WERI-Rb-1 (cell line): ENCODE results near the gene CD40LG.

ENCODE experiments used
- DNase-seq: peaks from one replicate; pipeline ENCODE4 v3.0.0-alpha.2; 2020
- H3K27ac ChIP-seq: fragments of 250-450 bp; sonication (Bioruptor Pico); 2 replicates; pipeline ENCODE4 v1.5.1; 2020; ENCODE audit warnings: mild to moderate bottlenecking, moderate library complexity
- H3K27me3 ChIP-seq: fragments of 250-450 bp; sonication (Bioruptor Pico); 2 replicates; pipeline ENCODE4 v1.5.1; 2021; ENCODE audit warnings: mild to moderate bottlenecking, low read depth, moderate library complexity; ENCODE audit not compliant: insufficient read depth, severe bottlenecking
- H3K36me3 ChIP-seq: fragments of 250-450 bp; sonication (Bioruptor Pico); 2 replicates; pipeline ENCODE4 v1.5.1; 2020; ENCODE audit warnings: mild to moderate bottlenecking, moderate library complexity
- H3K4me3 ChIP-seq: 2 replicates; pipeline ENCODE4 v1.5.1; 2011; ENCODE audit warnings: low read depth, mild to moderate bottlenecking, control low read depth, low read length
- H3K9me3 ChIP-seq: fragments of 250-450 bp; sonication (Bioruptor Pico); 2 replicates; pipeline ENCODE4 v1.5.1; 2021; ENCODE audit warnings: mild to moderate bottlenecking, moderate library complexity; ENCODE audit not compliant: severe bottlenecking
- CTCF ChIP-seq: IDR thresholded peaks from 2 replicates; pipeline ENCODE4 v1.5.1; 2011; ENCODE audit warnings: low read depth, mild to moderate bottlenecking, control low read depth, inconsistent platforms, low read length

The CD40LG gene

DNA sequence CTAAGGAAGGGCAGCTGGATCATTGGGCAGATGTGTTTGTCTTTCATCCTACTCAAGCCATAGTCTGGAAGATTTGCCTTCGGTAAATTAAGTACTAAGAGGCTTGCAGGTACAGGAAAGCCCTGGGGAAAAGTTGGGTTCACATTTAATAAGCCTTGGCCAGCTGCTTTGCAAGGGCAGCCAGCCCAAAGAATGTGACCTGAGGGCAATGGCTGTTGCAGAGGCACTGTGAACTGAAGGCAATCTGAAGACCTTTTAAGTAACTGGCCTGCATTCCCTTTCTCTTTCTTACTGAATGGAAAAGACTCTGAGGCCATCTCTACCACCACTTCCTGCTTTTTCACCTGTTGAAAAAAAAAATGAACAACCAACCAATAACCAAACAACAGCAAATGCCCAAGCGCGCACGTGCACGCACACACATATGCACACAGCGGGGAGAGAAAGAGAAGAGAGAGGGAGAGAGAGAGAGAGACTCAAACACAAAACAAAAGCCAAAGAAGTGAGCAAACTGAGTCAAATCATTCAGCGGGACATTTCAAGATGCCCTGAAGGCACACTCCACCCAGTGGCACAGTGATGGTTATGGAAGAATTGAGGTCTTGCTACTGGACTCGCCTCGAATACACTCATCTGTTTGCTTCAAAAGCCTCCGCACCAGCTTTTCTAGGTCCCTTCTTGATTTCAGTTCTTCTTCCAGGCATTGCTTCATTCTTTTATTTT, 19.6 kb downstream of the CD40LG start:
- Histone ChIP-seq H3K4me3 (no peak overlapping the region), H3K27me3 (no peaks in the 10 kb centered on the region), H3K27ac (no peak overlapping the region), H3K9me3 (peaks cover 3% of the 10 kb centered on the region), H3K36me3 (no peaks in the 10 kb centered on the region)
- DNase-seq, result no peak
- TF ChIP-seq CTCF, result no peak

- TF ChIP-seq CTCF, result no peak
- DNase-seq, result no peak
- H3K9me3 ChIP-seq, result no peaks in the 10 kb centered on the region
- no peaks in the 10 kb centered on the region for H3K36me3 ChIP-seq
- H3K27ac ChIP-seq, result no peak overlapping the region
- H3K27me3 ChIP-seq, result no peaks in the 10 kb centered on the region
- no peak overlapping the region for H3K4me3 ChIP-seq
These were observed 23.1 kb downstream of the CD40LG start for GRCh38 chrX:136671006-136671610.

- no peak for DNase-seq
- Histone ChIP-seq H3K36me3 (no peaks in the 10 kb centered on the region), H3K27me3 (no peaks in the 10 kb centered on the region), H3K4me3 (no peak overlapping the region), H3K27ac (no peak overlapping the region), H3K9me3 (no peaks in the 10 kb centered on the region)
- TF ChIP-seq CTCF, result no peak
These were observed 26.5 kb downstream of the CD40LG start for GRCh38 chrX:136674270-136674985.

DNA sequence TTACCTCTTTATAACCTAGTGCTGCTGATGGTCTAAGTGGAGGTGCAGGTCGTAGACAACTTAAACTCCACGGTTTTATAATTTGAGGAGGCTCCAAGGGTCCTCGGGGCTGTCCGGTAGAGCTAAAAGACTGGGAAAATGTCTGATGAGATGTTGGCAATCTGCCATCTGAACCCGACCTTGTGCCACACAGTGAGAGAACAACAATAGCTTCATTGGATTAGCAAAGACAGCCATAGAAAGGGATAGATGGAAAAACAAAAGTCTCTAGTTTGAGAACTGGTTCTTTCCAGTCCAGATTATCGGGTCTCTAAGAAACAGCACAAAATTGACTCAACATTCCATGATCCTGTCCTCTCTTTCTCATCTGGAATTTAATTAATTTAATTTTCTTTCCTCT, 31.6 kb downstream of the CD40LG start:
- Histone ChIP-seq H3K36me3 (no peaks in the 10 kb centered on the region), H3K27ac (no peak overlapping the region)
- DNase-seq, result no peak

GRCh38 chrX:136684120-136684519, 36.2 kb downstream of the CD40LG start:
- Histone ChIP-seq H3K27me3 (peaks cover 6% of the 10 kb centered on the region), H3K27ac (no peak overlapping the region), H3K4me3 (no peak overlapping the region), H3K9me3 (no peaks in the 10 kb centered on the region), H3K36me3 (no peaks in the 10 kb centered on the region)
- no peak for DNase-seq
- TF ChIP-seq CTCF, result no peak

More for the DNA sequence above, 31.6 kb downstream of the CD40LG start:
- Histone ChIP-seq H3K4me3 (no peak overlapping the region), H3K9me3 (no peaks in the 10 kb centered on the region), H3K27me3 (peaks cover 2% of the 10 kb centered on the region)
- no peak for TF ChIP-seq CTCF
